ENCODE measurements around the gene SLAMF1.

The SLAMF1 gene

GRCh38 chr1:160605792-160606479 is 40.9 kb downstream of the SLAMF1 start:
- TF ChIP-seq CTCF (IDR thresholded peaks at IDR 0.05; ENCODE audit: insufficient read depth, low read length, poor library complexity, severe bottlenecking), result peak; percentile 32
- Histone ChIP-seq H3K36me3 (ENCODE audit: control insufficient read depth, insufficient read depth, low read length) (peaks cover 11% of the 10 kb centered on the region), H3K27me3 (replicated peaks; ENCODE audit: control insufficient read depth, insufficient read depth, low read length) (no peaks in the 10 kb centered on the region), H3K4me3 (replicated peaks; ENCODE audit: low read depth, low read length) (no peak overlapping the region)
- no peak for DNase-seq (ENCODE audit: extremely low read depth, insufficient read length)

- peak; percentile 14 for TF ChIP-seq CTCF (IDR thresholded peaks at IDR 0.05; ENCODE audit: insufficient read depth, low read length, poor library complexity, severe bottlenecking)
- H3K36me3 ChIP-seq (ENCODE audit: control insufficient read depth, insufficient read depth, low read length), result peaks cover 5% of the 10 kb centered on the region
These were observed 41.6 kb downstream of the SLAMF1 start for GRCh38 chr1:160605205-160605604.

GRCh38 chr1:160597705-160598104 is 49.1 kb downstream of the SLAMF1 start:
- Histone ChIP-seq H3K4me3 (replicated peaks; ENCODE audit: low read depth, low read length) (no peak overlapping the region), H3K36me3 (ENCODE audit: control insufficient read depth, insufficient read depth, low read length) (no peaks in the 10 kb centered on the region), H3K27me3 (replicated peaks; ENCODE audit: control insufficient read depth, insufficient read depth, low read length) (no peaks in the 10 kb centered on the region)
- TF ChIP-seq CTCF (IDR thresholded peaks at IDR 0.05; ENCODE audit: insufficient read depth, low read length, poor library complexity, severe bottlenecking), result no peak
- no peak for DNase-seq (ENCODE audit: extremely low read depth, insufficient read length)

More at GRCh38 chr1:160605205-160605604, 41.6 kb downstream of the SLAMF1 start:
- Histone ChIP-seq H3K27me3 (replicated peaks; ENCODE audit: control insufficient read depth, insufficient read depth, low read length) (no peaks in the 10 kb centered on the region), H3K4me3 (replicated peaks; ENCODE audit: low read depth, low read length) (no peak overlapping the region)
- DNase-seq (ENCODE audit: extremely low read depth, insufficient read length), result no peak

GRCh38 chr1:160597051-160597450 is 49.8 kb downstream of the SLAMF1 start:
- DNase-seq (ENCODE audit: extremely low read depth, insufficient read length), result no peak
- no peak overlapping the region for H3K4me3 ChIP-seq (replicated peaks; ENCODE audit: low read depth, low read length)
- H3K27me3 ChIP-seq (replicated peaks; ENCODE audit: control insufficient read depth, insufficient read depth, low read length), result no peaks in the 10 kb centered on the region
- no peak for TF ChIP-seq CTCF (IDR thresholded peaks at IDR 0.05; ENCODE audit: insufficient read depth, low read length, poor library complexity, severe bottlenecking)
- no peaks in the 10 kb centered on the region for H3K36me3 ChIP-seq (ENCODE audit: control insufficient read depth, insufficient read depth, low read length)

GRCh38 chr1:160590488-160590887 is 56.4 kb downstream of the SLAMF1 start:
- H3K4me3 ChIP-seq (replicated peaks; ENCODE audit: low read depth, low read length), result no peak overlapping the region
- no peak for TF ChIP-seq CTCF (IDR thresholded peaks at IDR 0.05; ENCODE audit: insufficient read depth, low read length, poor library complexity, severe bottlenecking)
- DNase-seq (ENCODE audit: extremely low read depth, insufficient read length), result no peak
- no peaks in the 10 kb centered on the region for H3K36me3 ChIP-seq (ENCODE audit: control insufficient read depth, insufficient read depth, low read length)
- no peaks in the 10 kb centered on the region for H3K27me3 ChIP-seq (replicated peaks; ENCODE audit: control insufficient read depth, insufficient read depth, low read length)

- no peak for DNase-seq (ENCODE audit: extremely low read depth, insufficient read length)
- no peaks in the 10 kb centered on the region for H3K36me3 ChIP-seq (ENCODE audit: control insufficient read depth, insufficient read depth, low read length)
- H3K27me3 ChIP-seq (replicated peaks; ENCODE audit: control insufficient read depth, insufficient read depth, low read length), result no peaks in the 10 kb centered on the region
- H3K4me3 ChIP-seq (replicated peaks; ENCODE audit: low read depth, low read length), result no peak overlapping the region
- no peak for TF ChIP-seq CTCF (IDR thresholded peaks at IDR 0.05; ENCODE audit: insufficient read depth, low read length, poor library complexity, severe bottlenecking)
These were observed 58.4 kb downstream of the SLAMF1 start for GRCh38 chr1:160588468-160588867.
